ENCODE measurements around the gene EMC6.

EMC6 gene

GRCh38 chr17:3712811-3713463 is 44.3 kb downstream of the EMC6 start:
- POLR2A ChIA-PET (ENCODE audit: low non-redundant PET) = no interaction called here
- CTCF ChIA-PET = no interaction called here
- no peak overlapping the region for H3K27ac ChIP-seq
- TF ChIP-seq, protein P1, sequence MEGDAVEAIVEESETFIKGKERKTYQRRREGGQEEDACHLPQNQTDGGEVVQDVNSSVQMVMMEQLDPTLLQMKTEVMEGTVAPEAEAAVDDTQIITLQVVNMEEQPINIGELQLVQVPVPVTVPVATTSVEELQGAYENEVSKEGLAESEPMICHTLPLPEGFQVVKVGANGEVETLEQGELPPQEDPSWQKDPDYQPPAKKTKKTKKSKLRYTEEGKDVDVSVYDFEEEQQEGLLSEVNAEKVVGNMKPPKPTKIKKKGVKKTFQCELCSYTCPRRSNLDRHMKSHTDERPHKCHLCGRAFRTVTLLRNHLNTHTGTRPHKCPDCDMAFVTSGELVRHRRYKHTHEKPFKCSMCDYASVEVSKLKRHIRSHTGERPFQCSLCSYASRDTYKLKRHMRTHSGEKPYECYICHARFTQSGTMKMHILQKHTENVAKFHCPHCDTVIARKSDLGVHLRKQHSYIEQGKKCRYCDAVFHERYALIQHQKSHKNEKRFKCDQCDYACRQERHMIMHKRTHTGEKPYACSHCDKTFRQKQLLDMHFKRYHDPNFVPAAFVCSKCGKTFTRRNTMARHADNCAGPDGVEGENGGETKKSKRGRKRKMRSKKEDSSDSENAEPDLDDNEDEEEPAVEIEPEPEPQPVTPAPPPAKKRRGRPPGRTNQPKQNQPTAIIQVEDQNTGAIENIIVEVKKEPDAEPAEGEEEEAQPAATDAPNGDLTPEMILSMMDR (conservative IDR thresholded peaks at IDR 0.05; ENCODE audit: low read depth) = no peak
- DNase-seq (ENCODE audit: low spot score) = no peak

DNA sequence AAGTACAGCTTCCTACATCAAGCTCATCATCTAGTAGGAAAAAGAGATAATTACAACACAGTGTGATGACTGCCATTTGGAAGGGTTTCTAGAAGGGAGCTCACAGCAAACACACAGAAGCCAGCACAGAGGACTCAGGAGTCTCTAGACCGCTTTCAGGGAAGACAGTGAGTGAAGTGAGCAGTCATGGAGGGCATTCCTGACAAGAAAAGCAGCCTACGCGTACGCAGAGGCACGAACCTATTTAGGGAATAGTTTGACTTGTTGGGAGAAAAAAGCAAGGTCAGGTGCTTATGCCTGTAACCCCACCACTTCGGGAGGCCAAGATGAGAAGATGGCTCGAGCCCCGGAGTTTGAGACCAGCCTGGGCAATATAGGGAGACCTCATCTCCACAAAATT is 46.7 kb downstream of the EMC6 start:
- POLR2A ChIA-PET (ENCODE audit: low non-redundant PET) = no interaction called here
- no peak overlapping the region for H3K27ac ChIP-seq
- TF ChIP-seq, protein P1 (conservative IDR thresholded peaks at IDR 0.05; ENCODE audit: low read depth) = no peak
- DNase-seq (ENCODE audit: low spot score) = no peak
- CTCF ChIA-PET = no interaction called here

GRCh38 chr17:3718201-3718600 is 49.6 kb downstream of the EMC6 start:
- TF ChIP-seq, protein P1 (conservative IDR thresholded peaks at IDR 0.05; ENCODE audit: low read depth) = no peak
- CTCF ChIA-PET = no interaction called here
- H3K27ac ChIP-seq = no peak overlapping the region
- no peak for DNase-seq (ENCODE audit: low spot score)
- POLR2A ChIA-PET (ENCODE audit: low non-redundant PET) = no interaction called here

GRCh38 chr17:3719265-3719664 is 50.7 kb downstream of the EMC6 start:
- no peak for DNase-seq (ENCODE audit: low spot score)
- POLR2A ChIA-PET (ENCODE audit: low non-redundant PET) = no interaction called here
- CTCF ChIA-PET = no interaction called here
- no peak overlapping the region; the same call in 1 of the 2 replicates for H3K27ac ChIP-seq
- TF ChIP-seq, protein P1 (conservative IDR thresholded peaks at IDR 0.05; ENCODE audit: low read depth) = no peak

Data from RWPE1 (cell line).